Measurements from ENCODE around the gene CEP295NL. TPM values are rescaled to one million over a fixed set of nuclear protein-coding genes. Genes with fewer than 3 reads are reported as not detected.
A peak's percentile ranks its signal among the peaks of the same experiment; 100 is the strongest.

The CEP295NL gene
- total RNA-seq, 1 donor from 2014 or later: 3.8 TPM

DNA sequence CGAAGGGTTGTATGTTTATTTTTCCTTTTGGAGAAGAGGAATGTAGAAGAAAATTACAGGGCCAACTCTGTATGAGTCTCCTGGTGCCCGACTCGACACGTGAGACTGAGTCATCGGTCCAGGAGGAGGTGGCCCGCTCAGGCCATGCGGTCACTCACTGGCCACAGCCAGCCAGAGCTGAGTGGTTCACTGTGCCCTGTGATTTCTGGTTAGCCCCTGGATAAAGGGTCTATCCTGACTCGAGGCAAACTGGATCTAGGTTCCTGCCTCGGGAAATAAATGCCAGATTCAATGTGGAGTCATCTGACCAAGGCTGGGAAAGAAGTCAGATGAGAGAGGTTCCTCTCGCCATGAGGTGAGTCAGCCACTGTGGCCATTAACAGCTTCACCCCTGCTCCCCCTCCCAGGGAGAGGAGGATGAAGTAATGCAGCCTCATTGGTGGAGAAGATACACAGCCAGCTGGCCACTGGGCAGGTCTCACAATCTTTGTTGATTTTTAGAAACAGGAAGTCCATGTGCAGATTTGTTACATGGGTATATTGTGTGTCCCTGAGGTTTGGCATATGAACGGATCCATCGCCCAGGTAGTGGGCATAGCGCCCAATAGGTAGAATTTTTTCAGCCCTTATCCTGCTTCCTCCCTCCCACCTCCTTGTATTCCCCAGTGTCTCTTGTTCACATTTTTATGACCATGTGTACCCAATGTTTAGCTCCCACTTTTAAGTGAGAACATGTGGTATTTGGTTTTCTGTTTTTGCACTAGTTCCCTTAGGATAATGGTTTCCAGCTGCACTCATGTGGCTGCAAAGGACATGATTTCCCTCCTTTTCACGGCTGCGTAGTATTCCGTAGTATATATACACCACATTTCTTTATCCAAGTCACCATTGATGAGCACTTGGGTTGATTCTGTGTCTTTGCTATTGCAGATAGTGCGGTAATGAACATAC lies 40.7 kb downstream of the CEP295NL start:
- peaks cover 23% of the 10 kb centered on the region for H3K36me3 Mint-ChIP-seq
- H3K4me3 Mint-ChIP-seq: no peak overlapping the region
- H3K27me3 Mint-ChIP-seq: no peaks in the 10 kb centered on the region
- H3K4me1 Mint-ChIP-seq (ENCODE audit: unreplicated experiment): peaks cover 5% of the 10 kb centered on the region
- peak overlapping the region; percentile 34 for H3K27ac Mint-ChIP-seq
- H3K9me3 Mint-ChIP-seq: no peaks in the 10 kb centered on the region
- no peak for TF ChIP-seq CTCF (conservative IDR thresholded peaks at IDR 0.05)
- no peak for DNase-seq (ENCODE audit: extremely low spot score, unreplicated experiment)

GRCh38 chr17:78861229-78861628 lies 41.8 kb downstream of the CEP295NL start:
- H3K27me3 Mint-ChIP-seq: no peaks in the 10 kb centered on the region
- TF ChIP-seq CTCF (conservative IDR thresholded peaks at IDR 0.05): no peak
- H3K4me3 Mint-ChIP-seq: no peak overlapping the region
- H3K4me1 Mint-ChIP-seq (ENCODE audit: unreplicated experiment): peaks cover 5% of the 10 kb centered on the region
- H3K9me3 Mint-ChIP-seq: no peaks in the 10 kb centered on the region
- no peak for DNase-seq (ENCODE audit: extremely low spot score, unreplicated experiment)
- H3K36me3 Mint-ChIP-seq: peaks cover 20% of the 10 kb centered on the region
- peak overlapping the region; percentile 44 for H3K27ac Mint-ChIP-seq

DNA sequence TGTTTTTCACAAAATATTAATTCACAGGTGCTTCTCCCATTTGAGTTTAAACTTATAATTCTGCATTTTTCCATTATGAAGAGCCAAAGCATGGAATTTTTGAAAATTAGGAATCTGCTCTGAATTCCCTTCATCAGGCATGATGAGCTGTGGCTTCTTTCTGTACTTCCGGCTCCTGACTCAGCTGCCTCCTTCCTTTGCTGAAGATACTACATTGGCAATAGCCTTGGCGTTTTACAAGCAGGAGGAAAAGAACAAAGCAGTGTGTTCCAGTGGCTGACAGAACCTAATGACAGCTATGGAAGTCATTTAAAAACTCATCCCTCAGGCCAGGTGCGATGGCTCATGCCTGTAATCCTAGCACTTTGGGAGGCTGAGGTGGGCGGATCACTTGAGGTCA lies 44.0 kb downstream of the CEP295NL start:
- H3K36me3 Mint-ChIP-seq: peaks cover 20% of the 10 kb centered on the region
- no peak for DNase-seq (ENCODE audit: extremely low spot score, unreplicated experiment)
- TF ChIP-seq CTCF (conservative IDR thresholded peaks at IDR 0.05): no peak
- no peak overlapping the region for H3K4me3 Mint-ChIP-seq
- no peak overlapping the region for H3K27ac Mint-ChIP-seq
- no peaks in the 10 kb centered on the region for H3K4me1 Mint-ChIP-seq (ENCODE audit: unreplicated experiment)
- no peaks in the 10 kb centered on the region for H3K9me3 Mint-ChIP-seq
- H3K27me3 Mint-ChIP-seq: no peaks in the 10 kb centered on the region

GRCh38 chr17:78857266-78857665 lies 45.7 kb downstream of the CEP295NL start:
- Mint-ChIP-seq H3K9me3 (no peaks in the 10 kb centered on the region), H3K4me3 (no peak overlapping the region), H3K27ac (no peak overlapping the region), H3K27me3 (no peaks in the 10 kb centered on the region), H3K4me1 (ENCODE audit: unreplicated experiment) (no peaks in the 10 kb centered on the region), H3K36me3 (peaks cover 15% of the 10 kb centered on the region)
- no peak for DNase-seq (ENCODE audit: extremely low spot score, unreplicated experiment)
- TF ChIP-seq CTCF (conservative IDR thresholded peaks at IDR 0.05): no peak

DNA sequence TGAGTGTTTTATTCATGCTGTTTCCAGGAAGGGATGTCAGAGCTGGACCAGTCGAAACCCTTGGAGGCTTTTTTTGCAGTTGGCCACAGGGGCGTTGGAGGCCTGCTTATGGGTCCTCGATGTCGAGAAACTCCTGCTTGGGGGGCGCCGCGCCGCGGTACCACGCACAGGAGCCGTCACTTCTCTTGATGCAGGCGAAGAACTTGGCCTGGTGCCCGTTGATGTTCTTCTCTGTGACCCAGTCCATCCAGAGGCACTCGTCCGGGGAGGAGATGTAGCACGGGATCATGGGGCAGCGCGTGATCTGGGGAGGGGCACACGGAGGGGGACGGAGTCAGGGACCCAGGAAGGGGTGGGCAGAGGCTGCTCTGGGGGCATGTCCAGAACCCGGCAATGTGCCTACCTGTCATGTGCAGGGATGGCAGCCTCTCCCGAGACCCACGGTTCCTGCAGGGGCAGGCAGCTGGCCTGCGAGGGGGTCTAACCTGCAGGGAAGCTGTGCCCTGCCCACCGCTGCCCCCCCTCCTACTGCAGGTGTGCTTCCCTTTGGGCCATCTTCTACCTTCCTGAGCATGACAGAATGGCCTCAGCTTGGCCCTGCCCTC lies 47.3 kb downstream of the CEP295NL start:
- H3K36me3 Mint-ChIP-seq: peaks cover 4% of the 10 kb centered on the region
- H3K27me3 Mint-ChIP-seq: no peaks in the 10 kb centered on the region
- no peaks in the 10 kb centered on the region for H3K4me1 Mint-ChIP-seq (ENCODE audit: unreplicated experiment)
- no peak overlapping the region for H3K27ac Mint-ChIP-seq
- H3K9me3 Mint-ChIP-seq: no peaks in the 10 kb centered on the region
- DNase-seq (ENCODE audit: extremely low spot score, unreplicated experiment): no peak
- TF ChIP-seq CTCF (conservative IDR thresholded peaks at IDR 0.05): no peak
- no peak overlapping the region for H3K4me3 Mint-ChIP-seq

Measured in type B pancreatic cell (in vitro differentiated cells).